ENCODE data around the gene DNAJB2. TPM values are rescaled to one million over a fixed set of nuclear protein-coding genes. Genes with fewer than 3 reads are reported as not detected.

The DNAJB2 gene
- total RNA-seq, 1 experiment from 2014 or later: 66.2 TPM

DNA sequence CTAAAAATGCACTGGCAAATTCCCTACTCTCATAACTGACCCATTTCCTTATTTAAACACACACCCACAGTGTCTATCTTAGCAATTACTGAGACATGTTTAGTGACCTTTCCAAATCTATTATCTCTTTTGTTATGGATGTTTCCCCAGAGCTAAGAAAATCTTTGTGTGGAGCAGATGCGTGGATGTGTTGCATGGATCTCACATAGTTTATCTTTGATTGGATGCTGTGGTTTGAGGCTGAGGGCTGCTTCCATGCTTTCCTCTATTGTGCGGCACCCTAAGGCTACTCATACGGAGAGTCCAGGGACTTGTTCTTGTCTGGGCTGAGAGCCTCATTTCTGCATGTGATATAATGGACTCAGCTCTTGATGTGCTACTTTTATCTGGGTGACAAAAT lies 44.8 kb upstream of the DNAJB2 start:
- intact Hi-C loops (cut with micrococcal nuclease; ENCODE audit: unreplicated experiment): no loop called here
- Histone ChIP-seq H3K27me3 (ENCODE audit: control insufficient read depth, insufficient read depth, low read length) (no peaks in the 10 kb centered on the region), H3K9me3 (ENCODE audit: control insufficient read depth, insufficient read depth, low read depth, low read length) (no peaks in the 10 kb centered on the region), H3K4me3 (ENCODE audit: low read depth in 2 of 2, low read length in 2 of 2) (no peak overlapping the region), H3K4me1 (ENCODE audit: control insufficient read depth, insufficient read depth, low read length) (no peaks in the 10 kb centered on the region), H3K36me3 (ENCODE audit: control insufficient read depth, insufficient read depth, low read length) (peaks cover 10% of the 10 kb centered on the region; the same call in 1 of the 2 replicates), H3K27ac (ENCODE audit: low read length) (no peak overlapping the region)
- no peak for ATAC-seq
- in situ Hi-C loops (cut with HindIII; ENCODE audit: low pct_unique_long_range_greater_than_20kb, low sequenced_read_pairs): no loop called here
- CTCF ChIA-PET: interaction anchor here (0.6 kb wide), 1 partner anchor 503 kb away, joined by 4 read pairs; no protein-coding TSS in a partner anchor
- no peak for DNase-seq (ENCODE audit: low read depth, low spot score)
- TF ChIP-seq, protein P1, sequence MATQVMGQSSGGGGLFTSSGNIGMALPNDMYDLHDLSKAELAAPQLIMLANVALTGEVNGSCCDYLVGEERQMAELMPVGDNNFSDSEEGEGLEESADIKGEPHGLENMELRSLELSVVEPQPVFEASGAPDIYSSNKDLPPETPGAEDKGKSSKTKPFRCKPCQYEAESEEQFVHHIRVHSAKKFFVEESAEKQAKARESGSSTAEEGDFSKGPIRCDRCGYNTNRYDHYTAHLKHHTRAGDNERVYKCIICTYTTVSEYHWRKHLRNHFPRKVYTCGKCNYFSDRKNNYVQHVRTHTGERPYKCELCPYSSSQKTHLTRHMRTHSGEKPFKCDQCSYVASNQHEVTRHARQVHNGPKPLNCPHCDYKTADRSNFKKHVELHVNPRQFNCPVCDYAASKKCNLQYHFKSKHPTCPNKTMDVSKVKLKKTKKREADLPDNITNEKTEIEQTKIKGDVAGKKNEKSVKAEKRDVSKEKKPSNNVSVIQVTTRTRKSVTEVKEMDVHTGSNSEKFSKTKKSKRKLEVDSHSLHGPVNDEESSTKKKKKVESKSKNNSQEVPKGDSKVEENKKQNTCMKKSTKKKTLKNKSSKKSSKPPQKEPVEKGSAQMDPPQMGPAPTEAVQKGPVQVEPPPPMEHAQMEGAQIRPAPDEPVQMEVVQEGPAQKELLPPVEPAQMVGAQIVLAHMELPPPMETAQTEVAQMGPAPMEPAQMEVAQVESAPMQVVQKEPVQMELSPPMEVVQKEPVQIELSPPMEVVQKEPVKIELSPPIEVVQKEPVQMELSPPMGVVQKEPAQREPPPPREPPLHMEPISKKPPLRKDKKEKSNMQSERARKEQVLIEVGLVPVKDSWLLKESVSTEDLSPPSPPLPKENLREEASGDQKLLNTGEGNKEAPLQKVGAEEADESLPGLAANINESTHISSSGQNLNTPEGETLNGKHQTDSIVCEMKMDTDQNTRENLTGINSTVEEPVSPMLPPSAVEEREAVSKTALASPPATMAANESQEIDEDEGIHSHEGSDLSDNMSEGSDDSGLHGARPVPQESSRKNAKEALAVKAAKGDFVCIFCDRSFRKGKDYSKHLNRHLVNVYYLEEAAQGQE (IDR thresholded peaks at IDR 0.05; ENCODE audit: insufficient read depth in 1 of 2, low read depth in 2 of 2, low read length in 1 of 2): no peak
- TF ChIP-seq, protein P2, sequence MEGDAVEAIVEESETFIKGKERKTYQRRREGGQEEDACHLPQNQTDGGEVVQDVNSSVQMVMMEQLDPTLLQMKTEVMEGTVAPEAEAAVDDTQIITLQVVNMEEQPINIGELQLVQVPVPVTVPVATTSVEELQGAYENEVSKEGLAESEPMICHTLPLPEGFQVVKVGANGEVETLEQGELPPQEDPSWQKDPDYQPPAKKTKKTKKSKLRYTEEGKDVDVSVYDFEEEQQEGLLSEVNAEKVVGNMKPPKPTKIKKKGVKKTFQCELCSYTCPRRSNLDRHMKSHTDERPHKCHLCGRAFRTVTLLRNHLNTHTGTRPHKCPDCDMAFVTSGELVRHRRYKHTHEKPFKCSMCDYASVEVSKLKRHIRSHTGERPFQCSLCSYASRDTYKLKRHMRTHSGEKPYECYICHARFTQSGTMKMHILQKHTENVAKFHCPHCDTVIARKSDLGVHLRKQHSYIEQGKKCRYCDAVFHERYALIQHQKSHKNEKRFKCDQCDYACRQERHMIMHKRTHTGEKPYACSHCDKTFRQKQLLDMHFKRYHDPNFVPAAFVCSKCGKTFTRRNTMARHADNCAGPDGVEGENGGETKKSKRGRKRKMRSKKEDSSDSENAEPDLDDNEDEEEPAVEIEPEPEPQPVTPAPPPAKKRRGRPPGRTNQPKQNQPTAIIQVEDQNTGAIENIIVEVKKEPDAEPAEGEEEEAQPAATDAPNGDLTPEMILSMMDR (IDR thresholded peaks at IDR 0.05): no peak
- no peak for TF ChIP-seq POLR2AphosphoS5 (IDR thresholded peaks at IDR 0.05; ENCODE audit: low read depth, low read length)
- no peak for TF ChIP-seq TCF7L2 (IDR thresholded peaks at IDR 0.05; ENCODE audit: low read depth, low read length)
- no peak for TF ChIP-seq SIN3A (IDR thresholded peaks at IDR 0.05; ENCODE audit: borderline replicate concordance, insufficient read depth, low read depth, low read length)
- BruUV-seq (replicated peaks): no TSS peak
- POLR2A ChIA-PET: no interaction called here

DNA sequence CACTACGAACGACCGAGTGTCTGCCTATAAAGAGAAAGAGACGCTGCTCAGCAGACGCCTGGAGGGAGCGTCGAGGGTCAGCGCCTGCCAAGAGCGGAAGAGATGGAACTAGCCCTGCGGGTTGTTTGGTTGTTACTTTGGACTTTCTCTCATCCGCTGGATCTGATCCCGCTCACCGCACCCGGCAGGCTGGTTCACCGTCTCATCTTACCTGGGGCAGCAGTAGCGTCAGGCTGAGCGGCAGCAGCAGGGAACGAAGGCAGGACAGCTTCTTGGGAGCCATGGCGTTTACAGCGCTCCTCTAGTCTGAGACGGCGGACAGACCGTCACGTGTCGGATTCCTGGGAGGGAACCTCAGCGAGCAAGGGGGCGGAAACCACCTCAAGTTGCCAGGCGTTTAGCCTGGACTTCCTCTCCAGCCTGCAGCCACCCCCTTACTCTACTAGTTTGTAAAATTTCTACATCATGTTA lies 35.8 kb upstream of the DNAJB2 start:
- Histone ChIP-seq H3K4me1 (ENCODE audit: control insufficient read depth, insufficient read depth, low read length) (peaks cover 19% of the 10 kb centered on the region), H3K27me3 (ENCODE audit: control insufficient read depth, insufficient read depth, low read length) (no peaks in the 10 kb centered on the region), H3K36me3 (ENCODE audit: control insufficient read depth, insufficient read depth, low read length) (no peaks in the 10 kb centered on the region; the same call in 1 of the 2 replicates), H3K4me3 (ENCODE audit: low read depth in 2 of 2, low read length in 2 of 2) (no peak overlapping the region), H3K9me3 (ENCODE audit: control insufficient read depth, insufficient read depth, low read depth, low read length) (no peaks in the 10 kb centered on the region), H3K27ac (ENCODE audit: low read length) (no peak overlapping the region)
- DNase-seq (ENCODE audit: low read depth, low spot score) (no peak), ATAC-seq (no peak)
- intact Hi-C loops (cut with micrococcal nuclease; ENCODE audit: unreplicated experiment): no loop called here
- ChIA-PET CTCF (no interaction called here), POLR2A (no interaction called here)
- TF ChIP-seq, protein P1 (IDR thresholded peaks at IDR 0.05; ENCODE audit: insufficient read depth in 1 of 2, low read depth in 2 of 2, low read length in 1 of 2): no peak
- TF ChIP-seq, protein P2 (IDR thresholded peaks at IDR 0.05): no peak
- TF ChIP-seq TCF7L2 (IDR thresholded peaks at IDR 0.05; ENCODE audit: low read depth, low read length) (no peak), POLR2AphosphoS5 (IDR thresholded peaks at IDR 0.05; ENCODE audit: low read depth, low read length) (no peak), SIN3A (IDR thresholded peaks at IDR 0.05; ENCODE audit: borderline replicate concordance, insufficient read depth, low read depth, low read length) (no peak)
- BruUV-seq (replicated peaks): TSS peak; percentile 56
- in situ Hi-C loops (cut with HindIII; ENCODE audit: low pct_unique_long_range_greater_than_20kb, low sequenced_read_pairs): no loop called here

All from Panc1 (cell line).